ENCODE measurements around the gene NT5DC1.

Gene NT5DC1

GRCh38 chr6:116073765-116074440 is 26.8 kb upstream of the NT5DC1 start:
- no peak for TF ChIP-seq CTCF (IDR thresholded peaks at IDR 0.05; ENCODE audit: insufficient read depth, low read depth, low read length, missing control alignments)
- DNase-seq (ENCODE audit: low read depth), result peak; percentile 88

GRCh38 chr6:116074732-116075390 is 25.8 kb upstream of the NT5DC1 start:
- H3K4me3 ChIP-seq (ENCODE audit: low read length), result no peak overlapping the region
- DNase-seq (ENCODE audit: low read depth), result peak; percentile 60
- no peak for TF ChIP-seq CTCF (IDR thresholded peaks at IDR 0.05; ENCODE audit: insufficient read depth, low read depth, low read length, missing control alignments)

More at GRCh38 chr6:116073765-116074440, 26.8 kb upstream of the NT5DC1 start:
- no peak overlapping the region for H3K4me3 ChIP-seq (ENCODE audit: low read length)

GRCh38 chr6:116078522-116078921 is 22.1 kb upstream of the NT5DC1 start:
- no peak overlapping the region for H3K4me3 ChIP-seq (ENCODE audit: low read length)
- no peak for DNase-seq (ENCODE audit: low read depth)
- no peak for TF ChIP-seq CTCF (IDR thresholded peaks at IDR 0.05; ENCODE audit: insufficient read depth, low read depth, low read length, missing control alignments)

- no peak overlapping the region for H3K4me3 ChIP-seq (ENCODE audit: low read length)
- TF ChIP-seq CTCF (IDR thresholded peaks at IDR 0.05; ENCODE audit: insufficient read depth, low read depth, low read length, missing control alignments), result no peak
- no peak for DNase-seq (ENCODE audit: low read depth)
Measured at GRCh38 chr6:116078945-116079344, 21.7 kb upstream of the NT5DC1 start.

GRCh38 chr6:116083052-116083451 is 17.6 kb upstream of the NT5DC1 start:
- no peak for TF ChIP-seq CTCF (IDR thresholded peaks at IDR 0.05; ENCODE audit: insufficient read depth, low read depth, low read length, missing control alignments)
- DNase-seq (ENCODE audit: low read depth), result no peak
- no peak overlapping the region for H3K4me3 ChIP-seq (ENCODE audit: low read length)

- no peak for DNase-seq (ENCODE audit: low read depth)
- TF ChIP-seq CTCF (IDR thresholded peaks at IDR 0.05; ENCODE audit: insufficient read depth, low read depth, low read length, missing control alignments), result no peak
- no peak overlapping the region for H3K4me3 ChIP-seq (ENCODE audit: low read length)
Measured at GRCh38 chr6:116084284-116084683, 16.4 kb upstream of the NT5DC1 start.
